Vagina (tissue), 2 donors: ENCODE data around the gene MEMO1.

Experiments
- CTCF ChIP-seq, 3 experiments: fragments of 450-650 bp in 2 of 3; fragments of 200-600 bp in 1 of 3; sonication (generic) in 1 of 3; IDR thresholded peaks; one replicate each; pipeline ENCODE4 v1.5.1; 2017 to 2019; ENCODE audit warnings: antibody characterized with exemption in 3 of 3, mild to moderate bottlenecking in 2 of 3, moderate library complexity in 2 of 3
- POLR2A ChIP-seq, 2 donors: fragments of 450-650 bp; IDR thresholded peaks; one replicate each; pipeline ENCODE4 v1.6.1; 2017; ENCODE audit warnings: antibody characterized with exemption in 2 of 2, mild to moderate bottlenecking in 2 of 2, moderate library complexity in 2 of 2
- POLR2AphosphoS5 ChIP-seq, 2 donors: sonication (generic); formaldehyde crosslinking; IDR thresholded peaks; one replicate each; pipeline ENCODE4 v1.9.0; 2017; ENCODE audit warnings: antibody characterized with exemption in 2 of 2, mild to moderate bottlenecking in 2 of 2, low read depth in 1 of 2; ENCODE audit not compliant: insufficient read depth in 1 of 2

- TF ChIP-seq CTCF (IDR thresholded peaks at IDR 0.05) (no peak), POLR2AphosphoS5 (IDR thresholded peaks at IDR 0.05; ENCODE audit: insufficient read depth in 1 of 2, low read depth in 1 of 2) (no peak), POLR2A (IDR thresholded peaks at IDR 0.05) (no peak)
Measured at GRCh38 chr2:31823558-31823957, 187.2 kb downstream of the MEMO1 start.
